K562 (cell line): Measurements from ENCODE around the gene SOHLH2.

ENCODE experiments used
- CTCF ChIP-seq, 3 experiments: IDR thresholded peaks in 2 of 3; conservative IDR thresholded peaks in 1 of 3; 2 replicates each; pipeline ENCODE4 v1.5.1; 2011 to 2012; ENCODE audit warnings: low read length in 3 of 3, mild to moderate bottlenecking in 3 of 3, control low read depth in 2 of 3, improper control_type of control experiment in 1 of 3, inconsistent platforms in 1 of 3, low read depth in 1 of 3, mixed read lengths in 1 of 3, moderate library complexity in 1 of 3; ENCODE audit not compliant: insufficient read depth in 2 of 3
- CUX1 ChIP-seq: fragments of 200-800 bp; sonication (Bioruptor generic); IDR thresholded peaks from 2 replicates; pipeline ENCODE4 v1.6.1; 2016; ENCODE audit warnings: missing genetic modification characterization, missing compliant biosample characterization
- KLF6 ChIP-seq: fragments of 250-450 bp; sonication (Bioruptor Pico); IDR thresholded peaks from 2 replicates; pipeline ENCODE4 v1.4.0; 2020; ENCODE audit warnings: mild to moderate bottlenecking, moderate library complexity, borderline replicate concordance
- MAFG ChIP-seq: fragments of 450-650 bp; conservative IDR thresholded peaks from 2 replicates; pipeline ENCODE4 v1.6.1; 2016; ENCODE audit warnings: missing genetic modification characterization, missing compliant biosample characterization
- MYC ChIP-seq, 2 experiments: fragments of 250-450 bp in 1 of 2; sonication (Bioruptor Pico) in 1 of 2; IDR thresholded peaks; 2 replicates each; pipeline versions ENCODE4 v1.5.1 to v1.6.1; 2012 to 2021; ENCODE audit warnings: low read depth in 2 of 2, borderline replicate concordance in 1 of 2, improper control_type of control experiment in 1 of 2, low read length in 1 of 2, mild to moderate bottlenecking in 1 of 2, moderate library complexity in 1 of 2
- POLR2A ChIP-seq: fragments of 450-650 bp; conservative IDR thresholded peaks from 2 replicates; pipeline ENCODE4 v1.6.1; 2016
- POLR2AphosphoS5 ChIP-seq: IDR thresholded peaks from 2 replicates; pipeline ENCODE4 v1.6.1; 2011; ENCODE audit warnings: mild to moderate bottlenecking, low read depth, low read length, moderate library complexity; ENCODE audit not compliant: control insufficient read depth, insufficient read depth
- RAD21 ChIP-seq, 2 experiments: fragments of 250-450 bp in 1 of 2; fragments of 450-650 bp in 1 of 2; sonication (Bioruptor Pico) in 1 of 2; formaldehyde crosslinking in 1 of 2; IDR thresholded peaks in 1 of 2; conservative IDR thresholded peaks in 1 of 2; 2 replicates each; pipeline versions ENCODE4 v1.4.0 to v1.8.0; 2020 to 2022; ENCODE audit warnings: mild to moderate bottlenecking in 2 of 2, moderate library complexity in 1 of 2
- TAF1 ChIP-seq: IDR thresholded peaks from 2 replicates; pipeline ENCODE4 v1.6.1; 2011; ENCODE audit warnings: mild to moderate bottlenecking, low read length, moderate library complexity; ENCODE audit not compliant: insufficient read depth, control insufficient read depth, severe bottlenecking; ENCODE audit errors: extremely low read depth
- ZSCAN29 ChIP-seq: fragments of 450-650 bp; IDR thresholded peaks from 2 replicates; pipeline ENCODE4 v1.6.1; 2017

DNA sequence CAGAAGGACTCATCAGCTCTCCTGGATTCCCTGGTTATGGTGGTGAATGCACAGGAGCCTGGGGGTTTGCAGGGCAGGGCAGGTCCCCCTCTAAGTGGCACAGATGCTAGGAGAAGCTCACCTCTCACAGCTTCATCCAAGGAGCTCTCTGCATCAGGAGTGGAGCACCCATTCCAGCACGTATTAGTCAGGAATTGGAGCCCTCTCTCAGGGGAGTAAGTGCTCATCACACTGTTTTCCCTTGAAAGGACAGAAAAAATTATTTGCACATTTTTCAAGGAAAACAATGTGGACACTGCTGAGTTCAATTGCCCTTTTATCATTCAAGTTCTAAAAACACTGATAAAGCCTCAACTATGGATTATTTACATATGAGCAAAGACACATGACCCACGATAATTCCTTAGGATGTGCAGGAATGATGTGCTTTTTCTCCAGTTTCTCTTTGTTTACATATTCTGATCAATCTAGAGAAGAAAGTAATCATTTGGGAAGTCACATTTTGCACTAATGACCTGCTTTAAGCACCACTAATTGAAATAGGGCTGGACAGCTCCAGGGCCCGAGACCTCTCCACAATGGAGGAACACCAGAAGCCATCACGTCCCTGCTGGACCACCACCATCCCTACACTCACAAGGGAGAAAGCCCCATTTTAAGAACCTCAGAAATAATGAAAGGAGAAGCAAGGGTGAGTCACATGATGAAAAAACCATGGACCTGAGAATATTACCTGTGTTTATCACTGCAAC, 40.6 kb downstream of the SOHLH2 start:
- TF ChIP-seq CTCF (IDR thresholded peaks at IDR 0.05 in 2 of 3, conservative IDR thresholded peaks at IDR 0.05 in 1 of 3; ENCODE audit: insufficient read depth in 2 of 3, low read depth in 1 of 3, low read length in 3 of 3) (no peak), POLR2A (no peak), RAD21 (CRISPR knock-in tag; conservative IDR thresholded peaks at IDR 0.05 in 1 of 2, IDR thresholded peaks at IDR 0.05 in 1 of 2) (no peak), TAF1 (no peak), KLF6 (CRISPR knock-in tag) (no peak), MYC (IDR thresholded peaks at IDR 0.05; ENCODE audit: low read depth, low read length) (no peak), MYC (CRISPR knock-in tag; IDR thresholded peaks at IDR 0.05; ENCODE audit: borderline replicate concordance, low read depth) (no peak), ZSCAN29 (no peak), CUX1 (no peak), MAFG (no peak), POLR2AphosphoS5 (no peak)
